GM19328 (cell line): ENCODE measurements around the gene CLBA1.
A peak's percentile ranks its signal among the peaks of the same experiment; 100 is the strongest.

Source experiments
- ATAC-seq: cut with Tn5 transposase; IDR thresholded peaks from one replicate; pipeline ENCODE4 v1.9.1; 2021; ENCODE audit warnings: mild to moderate bottlenecking, moderate library complexity; ENCODE audit not compliant: unreplicated experiment

The CLBA1 gene

GRCh38 chr14:105005329-105005928, 19.8 kb downstream of the CLBA1 start:
- ATAC-seq: no peak

DNA sequence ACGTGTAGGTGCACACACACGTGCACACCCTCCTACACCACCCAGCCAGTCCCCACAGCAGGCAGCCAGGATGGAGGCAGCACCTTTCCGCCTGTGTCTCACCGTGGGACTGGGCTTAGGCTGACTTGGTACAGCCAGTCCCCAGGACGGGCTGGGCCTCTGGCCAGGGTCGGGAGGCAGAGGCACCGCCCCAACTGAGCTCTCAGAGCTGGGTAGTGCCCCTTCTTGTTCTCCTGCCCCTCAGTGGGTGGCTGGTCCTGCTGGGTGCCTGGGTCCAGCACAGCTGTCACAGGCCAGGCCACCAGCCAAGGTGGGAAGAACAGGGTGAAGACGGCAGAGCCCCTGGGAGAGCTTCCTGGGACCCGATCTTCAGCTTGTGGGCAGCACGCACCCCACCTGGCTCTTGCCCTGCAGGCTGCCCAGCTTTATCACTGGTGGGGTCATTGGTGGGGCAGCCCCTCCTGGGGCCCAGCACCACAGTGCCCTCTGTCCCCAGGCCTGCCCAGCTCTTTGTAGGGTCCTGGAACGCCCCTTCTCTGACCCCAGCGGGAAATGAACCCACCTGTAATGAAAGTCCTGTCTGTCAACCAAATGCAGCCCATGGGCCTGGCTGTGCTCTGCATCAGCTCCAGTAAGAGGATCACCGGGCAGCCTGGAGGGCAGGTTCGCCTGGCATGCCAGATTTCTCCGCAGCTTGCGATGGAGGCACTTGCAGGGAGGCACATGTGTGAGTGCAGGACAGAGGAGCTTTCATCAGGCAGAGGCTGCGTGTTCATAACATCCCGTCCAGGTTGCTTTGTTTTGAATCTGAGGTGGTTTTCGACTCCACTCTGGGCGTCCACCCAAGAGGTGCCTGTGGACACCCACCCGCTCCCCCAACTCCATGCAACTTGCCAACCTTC, 20.6 kb downstream of the CLBA1 start:
- no peak for ATAC-seq

GRCh38 chr14:105006831-105007592, 21.4 kb downstream of the CLBA1 start:
- no peak for ATAC-seq

- no peak for ATAC-seq
These were observed 22.1 kb downstream of the CLBA1 start for GRCh38 chr14:105007593-105008264.

GRCh38 chr14:105010106-105010505, 24.5 kb downstream of the CLBA1 start:
- no peak for ATAC-seq

- ATAC-seq: no peak
These were observed 25.3 kb downstream of the CLBA1 start for GRCh38 chr14:105010891-105011291.

DNA sequence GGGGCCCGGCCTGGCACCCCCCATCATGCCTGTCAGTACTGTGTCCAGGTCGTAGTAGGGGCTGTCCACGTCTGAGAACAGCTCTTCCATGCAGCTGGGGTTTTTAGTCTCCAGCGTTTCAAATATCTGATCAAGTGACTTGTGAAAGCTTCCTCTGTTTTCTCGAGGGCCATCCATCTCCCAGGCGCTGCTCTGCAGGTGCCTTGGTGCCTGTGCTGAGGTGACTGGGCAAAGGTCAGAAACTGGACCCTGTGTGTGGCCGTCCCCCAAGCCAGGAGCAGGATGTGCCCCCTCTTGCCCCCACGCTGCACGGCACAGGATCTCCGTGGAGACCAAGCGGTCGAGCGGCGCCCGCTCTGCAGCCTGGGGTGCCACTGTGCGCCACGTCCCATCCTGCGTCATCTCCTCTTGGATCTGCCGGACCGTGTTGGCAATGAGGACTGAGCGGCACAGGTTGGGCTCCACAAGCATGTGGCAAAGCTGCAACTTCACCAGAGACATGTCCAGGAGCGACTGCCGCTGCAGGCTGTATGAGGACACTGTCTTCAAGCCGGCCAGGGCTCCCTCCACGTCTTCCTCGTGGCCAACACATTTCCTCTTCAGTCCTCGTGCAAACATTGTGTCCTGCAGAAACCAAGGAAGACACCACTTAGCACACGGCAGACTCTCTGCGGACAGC, 25.9 kb downstream of the CLBA1 start:
- no peak for ATAC-seq

GRCh38 chr14:105012171-105012985, 26.8 kb downstream of the CLBA1 start:
- no peak for ATAC-seq

DNA sequence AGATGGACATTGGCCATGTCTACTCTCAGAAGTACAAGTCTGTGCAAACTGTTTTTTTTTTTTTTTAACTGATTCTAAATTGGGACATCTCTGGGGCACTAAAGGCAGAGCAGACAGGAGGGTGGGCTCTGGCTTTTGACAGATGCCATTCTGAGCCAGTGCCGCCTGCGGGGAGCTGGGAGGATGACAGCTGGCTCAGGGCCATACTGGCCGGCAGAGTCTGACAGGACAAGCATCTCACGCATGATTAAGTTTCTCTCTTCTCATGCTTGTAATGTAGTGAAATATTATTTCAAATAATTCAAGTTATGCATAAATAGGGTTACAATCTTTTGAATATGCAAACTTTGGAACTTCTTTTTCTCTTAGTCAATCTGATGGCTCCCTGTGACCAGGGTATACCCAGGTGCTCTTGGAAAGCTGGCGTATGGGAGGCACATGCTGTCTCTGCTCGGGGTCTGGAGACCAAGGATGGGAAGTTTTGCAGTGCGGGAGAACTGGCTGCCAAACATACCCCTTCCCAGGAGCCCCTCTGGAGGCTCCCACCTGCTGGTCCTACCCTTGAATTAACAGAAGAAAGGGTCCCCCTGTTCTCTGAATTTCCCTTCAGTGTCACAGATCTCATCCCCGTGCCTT, 27.7 kb downstream of the CLBA1 start:
- ATAC-seq: no peak

DNA sequence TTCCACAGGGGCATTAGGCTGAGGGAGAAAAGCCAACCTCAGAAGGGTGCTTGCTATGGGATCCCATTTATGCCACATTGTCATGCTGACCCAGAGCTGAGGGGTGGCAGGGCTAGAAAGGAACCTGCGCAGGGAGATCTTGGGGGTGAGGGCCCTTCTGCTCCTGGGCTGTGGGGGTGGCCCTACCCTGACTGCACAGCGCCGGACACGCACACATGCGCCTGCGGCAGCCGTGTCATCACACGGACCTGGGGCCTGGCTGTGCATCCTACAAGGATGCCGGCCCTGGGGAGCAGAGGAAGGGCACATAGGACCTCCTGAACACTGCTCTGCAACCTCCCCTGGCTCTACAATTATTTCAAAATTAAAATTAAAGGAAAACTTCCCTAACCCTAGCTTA, 28.4 kb downstream of the CLBA1 start:
- no peak for ATAC-seq

GRCh38 chr14:105014631-105015030, 29.0 kb downstream of the CLBA1 start:
- no peak for ATAC-seq

DNA sequence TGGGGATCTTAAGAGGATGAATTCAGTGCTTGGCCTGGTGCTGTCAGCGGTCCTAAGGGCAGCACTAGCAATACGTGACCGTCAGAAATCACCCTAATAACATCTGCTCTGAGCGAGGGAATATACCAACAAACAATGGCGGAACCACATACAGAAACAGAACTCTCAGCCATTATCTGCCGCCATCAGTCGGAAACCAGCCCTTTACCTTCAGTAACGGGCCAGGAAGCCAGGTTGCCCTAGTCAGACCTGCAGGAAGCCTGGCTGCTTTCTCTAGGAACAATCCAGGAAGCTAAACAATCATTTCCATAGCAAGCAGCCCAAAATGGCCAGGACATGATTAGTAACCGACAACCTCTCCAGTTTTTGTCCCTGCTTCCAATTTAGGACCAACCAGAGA, 29.7 kb downstream of the CLBA1 start:
- ATAC-seq: no peak

GRCh38 chr14:105015905-105016304, 30.3 kb downstream of the CLBA1 start:
- no peak for ATAC-seq

DNA sequence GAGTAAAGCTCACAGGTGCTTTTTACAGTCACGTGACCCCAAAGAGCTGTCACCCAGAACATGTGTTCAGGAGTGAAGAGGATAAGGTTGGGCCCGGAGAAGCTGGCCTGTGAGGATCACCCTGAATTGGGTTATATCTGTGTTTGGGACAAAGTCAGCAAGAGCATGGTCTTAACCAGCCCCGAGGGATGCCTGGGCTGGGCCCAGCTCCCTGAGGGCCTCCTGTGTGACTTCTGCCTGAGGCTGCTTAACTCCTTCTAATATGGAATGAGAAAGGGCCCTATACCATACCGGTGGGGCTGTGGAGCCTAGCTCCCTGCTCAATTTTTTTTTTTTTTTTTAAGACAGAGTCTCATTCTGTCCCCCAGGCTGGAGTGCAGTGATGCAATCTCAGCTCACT, 32.8 kb downstream of the CLBA1 start:
- ATAC-seq: no peak

DNA sequence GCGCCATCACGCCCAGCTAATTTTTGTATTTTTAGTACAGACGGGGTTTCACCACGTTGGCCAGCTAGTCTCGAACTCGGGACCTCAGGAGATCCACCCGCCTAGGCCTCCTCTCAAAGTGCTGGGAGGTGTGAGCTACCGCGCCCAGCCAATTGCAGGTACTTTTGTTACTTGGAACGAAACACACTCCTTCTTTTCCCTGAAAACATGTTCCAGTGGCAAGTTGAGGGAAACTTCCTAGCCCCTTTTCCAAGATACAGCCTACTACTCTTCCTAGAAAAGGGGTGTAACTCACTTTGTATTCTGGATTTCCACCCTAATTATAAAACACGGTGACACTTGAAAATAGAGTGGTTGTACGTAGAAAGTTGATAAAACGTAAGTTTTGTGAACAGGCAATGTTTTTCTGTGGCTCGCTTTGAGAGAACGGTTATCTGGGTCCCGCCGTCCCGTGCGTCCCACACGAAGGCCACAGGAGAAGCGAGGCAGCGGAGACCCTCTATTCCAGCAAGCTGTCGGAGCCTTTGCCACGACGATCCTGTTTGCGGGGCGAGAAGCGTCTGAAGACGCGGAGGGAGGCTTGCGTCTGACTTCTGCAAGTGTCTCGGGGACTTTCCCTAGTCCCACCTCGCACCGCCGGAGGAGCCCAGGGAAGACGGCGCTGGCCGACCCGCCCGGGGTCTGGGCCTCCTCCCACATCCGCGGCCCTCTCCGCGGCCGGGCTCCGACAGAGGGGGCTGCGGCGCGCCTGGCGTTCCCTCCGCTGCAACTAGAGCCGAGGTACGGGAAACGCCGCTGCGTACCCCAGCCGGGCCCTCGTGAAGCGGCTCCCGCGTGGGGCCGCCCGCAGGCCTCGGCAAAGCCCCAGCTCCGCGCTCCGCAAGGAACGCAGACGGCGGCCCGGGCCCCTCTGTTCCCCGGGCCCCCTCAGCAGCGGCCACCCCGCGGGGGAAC, 34.5 kb downstream of the CLBA1 start:
- ATAC-seq: peak; percentile 17

DNA sequence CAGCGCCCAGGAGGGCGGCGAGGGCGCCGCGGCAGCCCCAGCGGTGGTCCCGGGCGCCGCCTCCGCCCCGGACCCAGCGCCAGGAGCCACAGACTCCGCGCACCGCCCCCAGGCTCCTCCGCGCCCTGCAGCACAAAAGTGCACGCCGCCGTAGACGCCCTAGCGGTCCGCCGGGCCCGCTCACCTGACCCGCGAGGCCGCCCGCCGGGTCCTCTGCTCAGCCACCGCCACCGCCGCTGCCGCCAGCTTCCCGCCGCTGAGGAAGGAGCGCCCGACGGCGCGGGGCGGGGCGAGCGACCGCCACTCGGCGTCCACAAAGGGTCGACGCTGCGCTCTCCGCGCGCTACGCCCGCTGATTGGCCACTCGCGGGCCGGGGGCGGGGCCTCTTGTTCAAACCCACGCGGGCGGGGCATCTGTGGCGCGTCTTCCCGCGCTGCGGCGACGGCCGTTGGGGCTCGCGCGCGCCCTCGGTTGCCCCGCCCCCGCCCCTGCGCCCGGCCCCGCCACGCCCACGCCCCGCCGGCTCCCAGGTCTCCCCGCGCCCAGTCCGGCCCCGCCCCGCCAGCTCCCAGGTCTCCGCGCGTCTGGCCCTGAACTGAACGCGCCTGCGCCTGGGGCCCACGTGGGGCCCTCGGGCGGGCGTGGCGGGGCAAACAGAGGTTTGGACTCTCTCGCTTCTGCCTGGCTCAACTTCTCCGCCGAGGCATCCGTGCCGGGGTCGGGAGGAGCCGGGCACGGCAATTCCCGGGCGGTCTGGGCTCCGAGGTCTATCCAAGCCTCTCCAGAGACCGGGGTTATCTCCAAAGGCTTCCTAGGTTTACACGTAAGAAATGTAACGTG, 35.4 kb downstream of the CLBA1 start, which contains the start of gene CDCA4:
Gene CDCA4, minus strand, starts transcription at position 269 of the 841 bp plus-strand sequence. CDS start 9,154 bp downstream, outside the sequence.
- peak; percentile 77 for ATAC-seq

DNA sequence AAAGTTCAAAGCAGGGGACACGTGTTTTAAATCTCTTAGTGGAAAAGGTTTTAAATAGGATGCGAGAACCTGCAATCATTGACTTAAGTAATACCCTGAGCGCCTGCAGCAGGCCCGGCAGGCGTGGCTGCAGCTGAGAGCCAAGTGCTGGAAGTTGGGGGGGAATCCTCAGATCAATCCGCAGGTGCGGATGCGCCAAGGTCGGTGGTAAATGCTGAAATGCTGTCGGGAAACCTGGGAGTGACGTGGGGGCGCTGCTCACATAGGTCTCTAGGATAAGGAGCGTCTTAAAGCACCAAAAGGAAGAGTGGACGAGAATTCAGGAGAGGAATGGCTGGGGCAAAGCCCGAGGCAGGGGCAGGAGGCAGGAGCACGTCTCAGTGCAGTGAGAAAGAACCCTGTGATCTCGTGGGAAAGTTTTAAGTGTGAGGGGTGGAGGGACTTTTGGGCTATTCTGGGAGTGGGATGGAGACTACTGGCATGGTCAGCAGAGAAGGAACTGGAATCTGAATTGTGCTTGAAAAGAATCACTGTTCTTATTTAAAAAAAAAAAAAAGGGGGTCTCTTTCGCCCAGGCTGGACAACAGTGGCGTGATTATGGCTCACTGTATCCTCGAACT, 36.2 kb downstream of the CLBA1 start:
- no peak for ATAC-seq
